Measurements from ENCODE around the gene FEZ2. TPM values are rescaled to one million over a fixed set of nuclear protein-coding genes. Genes with fewer than 3 reads are reported as not detected.

Gene FEZ2
- polyA plus RNA-seq (2011; rRNA removed), result 92.1 and 124 TPM in 2 replicates
- 23.9 and 28.0 TPM in 2 replicates for polyA plus RNA-seq (2012; cell fraction: cytosol; rRNA removed)
- 11.2 and 21.3 TPM in 2 replicates for polyA plus RNA-seq (2012; cell fraction: nucleus; rRNA removed)
- 52.5 to 64.4 TPM (median 56.5 TPM) in 3 replicates for polyA plus RNA-seq (2017; fragmentation: RNase III; extraction: RNeasy Plus Mini Kit Qiagen cat#74134 plus additional on column Dnase treatment)
- 19.5 and 20.3 TPM in 2 replicates for polyA minus RNA-seq (2011; rRNA and poly(A)+ RNA removed)

DNA sequence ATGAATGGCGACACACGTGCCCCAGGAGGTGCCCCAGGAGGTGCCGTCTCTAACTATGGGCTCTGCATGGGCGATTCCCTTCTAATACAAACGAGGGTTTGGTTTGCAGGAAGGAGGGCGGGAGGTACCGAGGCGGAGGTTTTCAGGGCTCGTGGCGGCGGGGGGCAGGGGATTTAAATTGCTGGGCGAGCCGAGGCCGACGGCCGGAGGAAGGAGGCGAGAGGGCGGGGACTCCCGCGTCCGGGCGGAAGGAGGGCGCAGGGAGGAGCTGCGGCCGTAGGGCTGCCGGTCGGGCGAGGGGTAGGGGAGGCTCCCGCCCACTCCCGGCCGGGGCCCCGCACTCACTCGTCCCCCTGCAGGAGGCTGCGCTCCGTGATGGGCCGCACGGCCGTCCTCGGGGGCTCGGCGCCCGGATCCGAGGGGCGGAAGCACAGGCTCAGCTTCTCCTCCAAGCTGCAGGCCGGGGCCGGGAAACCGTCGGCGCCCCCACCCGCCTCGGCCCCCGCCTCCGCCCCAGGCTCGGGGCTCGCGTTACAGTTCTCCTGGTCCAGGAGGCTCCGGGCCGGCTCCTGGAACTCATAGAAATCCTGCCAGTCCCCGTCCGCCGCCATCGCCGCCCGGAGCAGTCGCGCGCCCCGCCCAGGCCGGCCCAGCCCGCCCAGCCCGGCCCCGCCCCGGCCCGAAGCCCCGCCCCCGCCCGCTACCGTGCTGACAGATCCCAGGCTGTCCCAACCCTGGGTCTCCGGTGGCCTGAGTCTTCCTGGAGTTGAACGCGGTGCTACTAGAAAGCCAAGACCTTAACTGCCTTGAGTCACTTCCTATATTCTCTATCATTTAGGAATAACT, at the start of gene FEZ2:
Gene FEZ2 (minus strand): TSS at position 637 of the 846 bp plus-strand sequence. CDS start 26 bp downstream, at position 611.
- 2% methylated on average over 39 of the region's 81 CpGs for WGBS (ENCODE audit: missing lambda C conversion rate)
- H3K9me3 ChIP-seq, result no peaks in the 10 kb centered on the region
- ATAC-seq, result peak; percentile 99
- H3K27ac ChIP-seq, result peak within 1 kb of the TSS; percentile 98 to 99
- DNase-seq (ENCODE audit: low read depth in 1 of 2, low spot score in 1 of 2), result peak; percentile 78 to 83
- H3K4me2 ChIP-seq, result peak within 1 kb of the TSS; percentile 90
- ChIA-PET CTCF (interaction anchor here (1.0 kb wide), 2 partner anchors 14 to 29 kb away, joined by 3 read pairs; no protein-coding TSS in a partner anchor), POLR2A (interaction anchor here (0.8 to 1.2 kb wide), 6 partner anchors 12 to 52 kb away, joined by 3 to 6 read pairs (median 4); no protein-coding TSS in a partner anchor)
- FAIRE-seq, result no peak
- H3K4me3 ChIP-seq, result peak within 1 kb of the TSS; percentile 96
- TF ChIP-seq RAD21 (conservative IDR thresholded peaks at IDR 0.05 in 1 of 2, IDR thresholded peaks at IDR 0.05 in 1 of 2) (peak; percentile 16 to 45; a peak in 4 of 5 replicates), CBX2 (IDR thresholded peaks at IDR 0.05; ENCODE audit: borderline replicate concordance, low read depth) (no peak), MYC (IDR thresholded peaks at IDR 0.05; ENCODE audit: borderline replicate concordance, low read length) (peak; percentile 62; the same call in 1 of the 2 replicates), EHF (CRISPR knock-in tag; IDR thresholded peaks at IDR 0.05) (no peak), TFCP2L1 (CRISPR knock-in tag; IDR thresholded peaks at IDR 0.05) (no peak), CHD4 (IDR thresholded peaks at IDR 0.05; ENCODE audit: borderline replicate concordance) (no peak), JUN (IDR thresholded peaks at IDR 0.05) (peak in 1 of 2 experiments; percentile 88; a peak in 3 of 5 replicates), RNF2 (IDR thresholded peaks at IDR 0.05; ENCODE audit: borderline replicate concordance, low read depth) (no peak), POLR2A (IDR thresholded peaks at IDR 0.05; ENCODE audit: low read length) (peak; percentile 41), MAX (IDR thresholded peaks at IDR 0.05) (peak; percentile 84), HDAC2 (IDR thresholded peaks at IDR 0.05) (no peak), EP300 (IDR thresholded peaks at IDR 0.05) (no peak), FOSB (CRISPR knock-in tag; IDR thresholded peaks at IDR 0.05) (no peak), PHF8 (IDR thresholded peaks at IDR 0.05; ENCODE audit: borderline replicate concordance, low read depth) (peak; percentile 80), HOXB5 (CRISPR knock-in tag; IDR thresholded peaks at IDR 0.05) (no peak), ZFP36 (IDR thresholded peaks at IDR 0.05; ENCODE audit: borderline replicate concordance, partially characterized antibody) (no peak), MAZ (IDR thresholded peaks at IDR 0.05; ENCODE audit: borderline replicate concordance, low read depth, low read length) (no peak), BHLHE40 (IDR thresholded peaks at IDR 0.05; ENCODE audit: low read depth, low read length) (no peak), GATA3 (IDR thresholded peaks at IDR 0.05; ENCODE audit: borderline replicate concordance) (peak; percentile 13; the same call in 1 of the 2 replicates), E2F6 (IDR thresholded peaks at IDR 0.05; ENCODE audit: borderline replicate concordance, low read depth) (peak; percentile 36; the same call in 1 of the 2 replicates), HEYL (CRISPR knock-in tag; IDR thresholded peaks at IDR 0.05) (no peak), FOSL2 (IDR thresholded peaks at IDR 0.05) (no peak), FOSL2 (CRISPR knock-in tag; IDR thresholded peaks at IDR 0.05) (no peak), RFX5 (IDR thresholded peaks at IDR 0.05) (no peak)
- TF ChIP-seq, protein P1, sequence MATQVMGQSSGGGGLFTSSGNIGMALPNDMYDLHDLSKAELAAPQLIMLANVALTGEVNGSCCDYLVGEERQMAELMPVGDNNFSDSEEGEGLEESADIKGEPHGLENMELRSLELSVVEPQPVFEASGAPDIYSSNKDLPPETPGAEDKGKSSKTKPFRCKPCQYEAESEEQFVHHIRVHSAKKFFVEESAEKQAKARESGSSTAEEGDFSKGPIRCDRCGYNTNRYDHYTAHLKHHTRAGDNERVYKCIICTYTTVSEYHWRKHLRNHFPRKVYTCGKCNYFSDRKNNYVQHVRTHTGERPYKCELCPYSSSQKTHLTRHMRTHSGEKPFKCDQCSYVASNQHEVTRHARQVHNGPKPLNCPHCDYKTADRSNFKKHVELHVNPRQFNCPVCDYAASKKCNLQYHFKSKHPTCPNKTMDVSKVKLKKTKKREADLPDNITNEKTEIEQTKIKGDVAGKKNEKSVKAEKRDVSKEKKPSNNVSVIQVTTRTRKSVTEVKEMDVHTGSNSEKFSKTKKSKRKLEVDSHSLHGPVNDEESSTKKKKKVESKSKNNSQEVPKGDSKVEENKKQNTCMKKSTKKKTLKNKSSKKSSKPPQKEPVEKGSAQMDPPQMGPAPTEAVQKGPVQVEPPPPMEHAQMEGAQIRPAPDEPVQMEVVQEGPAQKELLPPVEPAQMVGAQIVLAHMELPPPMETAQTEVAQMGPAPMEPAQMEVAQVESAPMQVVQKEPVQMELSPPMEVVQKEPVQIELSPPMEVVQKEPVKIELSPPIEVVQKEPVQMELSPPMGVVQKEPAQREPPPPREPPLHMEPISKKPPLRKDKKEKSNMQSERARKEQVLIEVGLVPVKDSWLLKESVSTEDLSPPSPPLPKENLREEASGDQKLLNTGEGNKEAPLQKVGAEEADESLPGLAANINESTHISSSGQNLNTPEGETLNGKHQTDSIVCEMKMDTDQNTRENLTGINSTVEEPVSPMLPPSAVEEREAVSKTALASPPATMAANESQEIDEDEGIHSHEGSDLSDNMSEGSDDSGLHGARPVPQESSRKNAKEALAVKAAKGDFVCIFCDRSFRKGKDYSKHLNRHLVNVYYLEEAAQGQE (IDR thresholded peaks at IDR 0.05), result no peak
- TF ChIP-seq, protein P2, sequence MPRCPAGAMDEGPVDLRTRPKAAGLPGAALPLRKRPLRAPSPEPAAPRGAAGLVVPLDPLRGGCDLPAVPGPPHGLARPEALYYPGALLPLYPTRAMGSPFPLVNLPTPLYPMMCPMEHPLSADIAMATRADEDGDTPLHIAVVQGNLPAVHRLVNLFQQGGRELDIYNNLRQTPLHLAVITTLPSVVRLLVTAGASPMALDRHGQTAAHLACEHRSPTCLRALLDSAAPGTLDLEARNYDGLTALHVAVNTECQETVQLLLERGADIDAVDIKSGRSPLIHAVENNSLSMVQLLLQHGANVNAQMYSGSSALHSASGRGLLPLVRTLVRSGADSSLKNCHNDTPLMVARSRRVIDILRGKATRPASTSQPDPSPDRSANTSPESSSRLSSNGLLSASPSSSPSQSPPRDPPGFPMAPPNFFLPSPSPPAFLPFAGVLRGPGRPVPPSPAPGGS (IDR thresholded peaks at IDR 0.05), result peak; percentile 79; the same call in 2 of the 3 replicates
- peaks cover 24% of the 10 kb centered on the region for H3K4me1 ChIP-seq

Data from A549 (cell line).